Fibroblast of skin of left quadriceps (primary cell): ENCODE data around the gene FADD.

ENCODE experiments used
- DNase-seq, 2 experiments: peaks; one replicate each; pipeline ENCODE4 v3.0.0-alpha.2; 2013; ENCODE audit warnings: low read depth in 2 of 2

Gene FADD

GRCh38 chr11:70233511-70233934 lies 30.4 kb downstream of the FADD start:
- DNase-seq: peak in 1 of 2 experiments; percentile 6

- no peak for DNase-seq
Measured at GRCh38 chr11:70233962-70234361, 30.9 kb downstream of the FADD start.

- DNase-seq: no peak
Measured at GRCh38 chr11:70240337-70240736, 37.2 kb downstream of the FADD start.

- no peak for DNase-seq
Measured at GRCh38 chr11:70241709-70242108, 38.6 kb downstream of the FADD start.

- no peak for DNase-seq
Measured at GRCh38 chr11:70242885-70243284, 39.8 kb downstream of the FADD start.

GRCh38 chr11:70243912-70244652 lies 41.0 kb downstream of the FADD start:
- no peak for DNase-seq

GRCh38 chr11:70244698-70245097 lies 41.6 kb downstream of the FADD start:
- DNase-seq: peak; percentile 10 to 14

GRCh38 chr11:70246196-70246595 lies 43.1 kb downstream of the FADD start:
- no peak for DNase-seq

GRCh38 chr11:70247042-70247709 lies 44.1 kb downstream of the FADD start:
- no peak for DNase-seq

- no peak for DNase-seq
Measured at GRCh38 chr11:70247710-70248072, 44.6 kb downstream of the FADD start.

- DNase-seq: no peak
Measured at GRCh38 chr11:70250876-70251658, 48.0 kb downstream of the FADD start.

- DNase-seq: no peak
Measured at GRCh38 chr11:70251659-70252321, 48.7 kb downstream of the FADD start.

- no peak for DNase-seq
Measured at GRCh38 chr11:70252844-70253243, 49.7 kb downstream of the FADD start.

- DNase-seq: no peak
Measured at GRCh38 chr11:70255477-70256116, 52.5 kb downstream of the FADD start.
